Endothelial cell of umbilical vein (primary cell): ENCODE data around the gene ICE1.

Experiments used
- EZH2 ChIP-seq: IDR thresholded peaks from 2 replicates; pipeline ENCODE4 v1.6.1; 2012; ENCODE audit warnings: borderline replicate concordance, low read depth, mild to moderate bottlenecking, moderate library complexity, low read length, inconsistent platforms; ENCODE audit not compliant: severe bottlenecking
- FOS ChIP-seq: IDR thresholded peaks from 2 replicates; pipeline ENCODE4 v1.6.1; 2011; ENCODE audit warnings: mild to moderate bottlenecking, low read length, moderate library complexity, borderline replicate concordance; ENCODE audit not compliant: insufficient read depth
- JUN ChIP-seq: IDR thresholded peaks from 2 replicates; pipeline ENCODE4 v1.6.1; 2011; ENCODE audit warnings: borderline replicate concordance, low read depth; ENCODE audit not compliant: insufficient read length, insufficient read depth
- MAX ChIP-seq: IDR thresholded peaks from 2 replicates; pipeline ENCODE4 v1.6.1; 2011; ENCODE audit not compliant: insufficient read depth, insufficient read length
- POLR2A ChIP-seq: IDR thresholded peaks from 2 replicates; pipeline ENCODE4 v1.6.1; 2012; ENCODE audit warnings: low read depth, mild to moderate bottlenecking, control low read depth, low read length
- POLR2AphosphoS5 ChIP-seq: IDR thresholded peaks from 2 replicates; pipeline ENCODE4 v1.6.1; 2012; ENCODE audit warnings: low read depth, mild to moderate bottlenecking, control low read depth, low read length, moderate library complexity; ENCODE audit not compliant: insufficient read depth
- TF ChIP-seq, protein P1 (sequence below), 2 donors: IDR thresholded peaks; 1 replicate in 1 of 2; 2 replicates in 1 of 2; pipeline ENCODE4 v1.5.1; 2011; ENCODE audit warnings: low read length in 2 of 2, mild to moderate bottlenecking in 2 of 2, moderate library complexity in 2 of 2, control low read depth in 1 of 2, inconsistent platforms in 1 of 2, low read depth in 1 of 2; ENCODE audit not compliant: insufficient read depth in 1 of 2; ENCODE audit errors: extremely low read depth in 1 of 2

DNA sequence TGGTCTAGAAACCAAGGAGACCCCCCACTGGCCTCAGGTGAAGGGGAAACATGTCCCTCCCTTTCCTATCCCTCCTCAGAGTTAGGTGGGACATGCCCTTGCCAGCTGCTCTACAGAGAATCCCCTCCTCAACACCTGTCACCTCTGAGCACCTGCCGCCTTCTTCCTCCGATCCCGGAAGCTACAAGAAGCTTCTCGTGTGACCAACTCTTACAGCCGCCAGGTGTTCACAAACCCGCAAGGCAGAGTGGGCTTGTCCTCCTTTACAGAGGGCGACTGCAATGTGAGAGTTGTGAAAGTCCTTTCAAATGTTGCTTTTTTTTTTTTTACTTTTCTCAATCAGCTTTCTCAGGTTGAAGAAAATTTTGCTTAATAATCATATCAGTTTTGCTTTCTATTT lies 3.7 kb upstream of the ICE1 start:
- TF ChIP-seq, protein P1, sequence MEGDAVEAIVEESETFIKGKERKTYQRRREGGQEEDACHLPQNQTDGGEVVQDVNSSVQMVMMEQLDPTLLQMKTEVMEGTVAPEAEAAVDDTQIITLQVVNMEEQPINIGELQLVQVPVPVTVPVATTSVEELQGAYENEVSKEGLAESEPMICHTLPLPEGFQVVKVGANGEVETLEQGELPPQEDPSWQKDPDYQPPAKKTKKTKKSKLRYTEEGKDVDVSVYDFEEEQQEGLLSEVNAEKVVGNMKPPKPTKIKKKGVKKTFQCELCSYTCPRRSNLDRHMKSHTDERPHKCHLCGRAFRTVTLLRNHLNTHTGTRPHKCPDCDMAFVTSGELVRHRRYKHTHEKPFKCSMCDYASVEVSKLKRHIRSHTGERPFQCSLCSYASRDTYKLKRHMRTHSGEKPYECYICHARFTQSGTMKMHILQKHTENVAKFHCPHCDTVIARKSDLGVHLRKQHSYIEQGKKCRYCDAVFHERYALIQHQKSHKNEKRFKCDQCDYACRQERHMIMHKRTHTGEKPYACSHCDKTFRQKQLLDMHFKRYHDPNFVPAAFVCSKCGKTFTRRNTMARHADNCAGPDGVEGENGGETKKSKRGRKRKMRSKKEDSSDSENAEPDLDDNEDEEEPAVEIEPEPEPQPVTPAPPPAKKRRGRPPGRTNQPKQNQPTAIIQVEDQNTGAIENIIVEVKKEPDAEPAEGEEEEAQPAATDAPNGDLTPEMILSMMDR (IDR thresholded peaks at IDR 0.05; ENCODE audit: extremely low read depth in 1 of 2, insufficient read depth in 1 of 2, low read depth in 1 of 2, low read length in 2 of 2): no peak
- TF ChIP-seq MAX (no peak), POLR2A (no peak), EZH2 (no peak), POLR2AphosphoS5 (no peak), FOS (no peak), JUN (no peak)
